Dermis blood vessel endothelial cell (primary cell): ENCODE measurements around the gene PRKCD. TPM values are rescaled to one million over a fixed set of nuclear protein-coding genes. Genes with fewer than 3 reads are reported as not detected.
"Not testable (repeated sequence)": the region's sequence is repeated elsewhere in the genome, so short reads cannot be mapped to it uniquely, and the experiment has no call there.

Source experiments
- DNase-seq: peaks from one replicate; pipeline ENCODE4 v3.0.0; 2010
- total RNA-seq: library from RNA; depleted of rRNA; stranded (reverse); fragments of >200 nt; gene quantifications from 2 replicates; pipeline ENCODE4 v1.2.3, GENCODE V29; 2014

The PRKCD gene
- total RNA-seq, 1 donor from 2014 or later = 2.2 TPM

- DNase-seq = peak; percentile 19
These were observed 19.9 kb upstream of the PRKCD start for GRCh38 chr3:53140847-53141845.

DNA sequence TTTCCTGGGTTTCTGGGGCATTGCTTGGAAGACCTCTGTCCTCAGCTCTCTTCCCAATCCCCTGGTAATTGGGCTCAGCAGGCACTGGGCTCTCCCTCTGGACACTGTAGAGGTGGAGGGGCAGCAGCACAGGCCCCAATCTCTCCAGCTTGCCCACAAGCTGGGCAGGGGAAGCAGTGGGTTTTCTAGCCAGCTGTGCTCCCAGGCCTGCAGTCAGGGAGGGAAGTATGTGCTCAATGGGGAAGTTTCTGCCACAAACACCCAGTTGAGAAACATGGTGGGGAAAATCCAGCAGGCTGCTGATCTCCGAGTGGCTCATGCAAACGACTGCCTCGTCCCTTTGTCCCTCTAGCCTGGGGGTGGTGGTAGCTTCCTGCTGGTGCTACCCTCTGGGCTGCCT lies 18.0 kb upstream of the PRKCD start:
- DNase-seq = no peak

- DNase-seq = no peak
These were observed 16.6 kb upstream of the PRKCD start for GRCh38 chr3:53144446-53144845.

- no peak for DNase-seq
These were observed 15.9 kb upstream of the PRKCD start for GRCh38 chr3:53144862-53145712.

DNA sequence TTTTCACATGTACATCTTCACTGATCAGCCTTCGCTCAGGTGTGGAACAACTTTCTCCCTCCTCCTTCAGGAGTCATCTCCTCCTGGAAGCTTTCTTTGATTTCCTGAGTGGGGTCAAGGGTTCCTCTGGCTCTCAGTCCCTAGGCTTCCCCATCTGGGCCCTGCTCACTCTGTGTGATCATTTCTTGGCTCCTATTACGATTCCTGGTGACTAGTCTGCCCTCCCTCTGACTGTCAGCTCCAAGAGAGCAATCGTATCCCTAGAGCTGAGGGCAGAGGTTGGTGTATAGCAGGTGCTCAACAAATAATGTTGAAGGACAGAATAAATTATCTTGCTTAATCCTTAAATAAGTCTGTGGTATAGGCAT lies 15.3 kb upstream of the PRKCD start:
- DNase-seq = no peak

DNA sequence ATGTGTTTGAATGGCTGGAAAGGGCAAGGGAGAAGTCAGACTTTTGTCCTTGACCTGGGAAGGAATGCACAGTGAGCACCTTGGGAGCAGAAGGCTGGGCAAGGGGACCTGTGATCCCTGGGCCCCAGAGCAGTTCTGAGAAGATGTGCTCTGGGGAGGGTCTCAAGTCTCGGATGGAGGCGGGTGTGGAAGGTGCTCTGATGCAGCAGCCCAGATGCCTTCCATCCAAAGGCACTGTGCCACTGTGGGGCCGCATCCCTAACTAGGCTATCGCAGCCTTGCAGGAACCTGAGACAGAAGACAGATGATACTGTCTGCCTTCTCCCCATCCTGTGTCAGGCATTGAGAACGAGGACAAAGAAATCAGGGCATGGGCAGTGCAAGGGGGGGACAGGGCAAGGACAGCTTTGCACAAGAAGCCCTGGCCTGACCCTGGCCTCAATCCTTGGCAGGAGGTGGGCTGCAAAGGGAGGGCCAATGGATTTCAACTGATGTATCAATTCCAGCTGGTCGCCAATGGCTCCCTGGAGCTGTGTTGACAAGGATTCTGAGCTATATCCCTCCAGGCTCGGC lies 14.6 kb upstream of the PRKCD start:
- DNase-seq = no peak

GRCh38 chr3:53147151-53147902 lies 13.7 kb upstream of the PRKCD start:
- DNase-seq = no peak

DNA sequence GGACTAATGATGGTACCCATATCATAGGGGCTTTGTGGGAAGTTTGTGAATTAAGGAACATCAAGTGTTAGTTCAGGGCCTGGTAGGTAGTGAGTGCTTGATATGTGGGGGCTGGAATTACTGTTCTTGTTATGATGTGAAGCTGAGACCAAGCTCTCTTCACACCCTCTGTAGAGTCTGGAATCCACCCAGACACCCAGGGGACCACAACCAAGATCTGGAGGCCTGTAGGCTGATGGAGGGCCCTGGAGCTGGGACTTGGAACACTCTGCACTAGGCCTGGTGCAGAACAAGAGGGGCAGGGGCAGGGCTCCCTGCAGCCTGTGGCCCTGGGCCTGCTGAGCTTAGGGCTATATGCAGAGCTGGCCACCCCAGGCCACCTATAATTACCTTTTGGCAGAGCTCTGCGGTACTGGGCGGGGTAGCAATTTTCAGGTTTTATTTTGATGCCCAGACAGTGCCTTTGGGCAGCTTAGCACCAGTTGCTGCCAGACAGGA lies 13.1 kb upstream of the PRKCD start:
- no peak for DNase-seq

DNA sequence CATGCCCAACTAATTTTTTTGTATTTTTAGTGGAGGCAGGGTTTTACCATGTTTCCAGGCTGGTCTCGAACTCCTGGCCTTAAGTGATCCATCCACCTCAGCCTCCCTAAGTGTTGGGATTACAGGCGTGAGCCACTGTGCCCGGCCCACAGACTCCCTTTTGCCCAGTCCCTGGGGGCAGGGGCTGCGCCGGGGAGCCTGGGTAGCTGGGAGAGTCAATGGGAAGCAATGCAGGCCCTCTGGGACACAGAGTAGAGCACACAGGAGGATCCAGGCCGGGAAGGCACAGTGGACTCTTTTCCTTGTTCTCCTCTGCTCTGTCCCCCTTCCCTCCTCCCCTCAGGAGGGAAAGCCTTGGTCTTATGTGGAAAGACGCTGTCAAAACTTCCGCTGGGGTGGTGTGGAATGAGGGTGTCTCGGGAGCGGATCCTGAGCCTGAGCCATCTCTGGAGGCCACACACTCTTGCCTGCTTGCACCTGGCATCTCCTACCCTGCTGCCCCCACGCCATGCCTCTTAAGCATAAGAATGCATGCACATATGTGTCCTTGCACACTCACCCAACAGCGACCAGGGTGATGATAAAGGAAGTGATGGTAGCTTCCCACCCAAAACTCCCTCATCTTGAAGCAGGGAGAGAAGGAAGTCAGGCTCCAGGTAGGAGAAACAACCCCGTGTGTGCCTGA lies 11.9 kb upstream of the PRKCD start:
- DNase-seq = no peak

DNA sequence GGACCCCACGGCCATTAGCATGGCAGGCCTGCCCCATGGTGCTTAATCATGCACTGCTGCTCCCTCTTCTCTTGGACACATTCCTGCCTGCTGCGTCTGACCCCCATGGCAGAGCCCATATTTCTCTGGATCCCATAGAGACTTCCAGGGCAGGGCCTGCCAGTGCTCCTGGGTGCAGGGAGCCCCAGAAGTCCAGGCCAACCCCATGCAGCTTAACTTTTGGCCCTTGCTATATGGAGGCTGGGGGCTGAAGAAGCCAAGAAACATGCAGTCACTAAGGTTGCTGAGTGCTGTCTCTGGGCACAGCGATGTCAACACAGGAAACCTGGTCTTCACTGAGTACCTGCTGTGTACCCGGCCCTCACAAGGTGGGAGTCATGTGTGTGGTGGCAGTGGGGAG lies 11.3 kb upstream of the PRKCD start:
- no peak for DNase-seq

- no peak for DNase-seq
These were observed 10.5 kb upstream of the PRKCD start for GRCh38 chr3:53150247-53151085.

DNA sequence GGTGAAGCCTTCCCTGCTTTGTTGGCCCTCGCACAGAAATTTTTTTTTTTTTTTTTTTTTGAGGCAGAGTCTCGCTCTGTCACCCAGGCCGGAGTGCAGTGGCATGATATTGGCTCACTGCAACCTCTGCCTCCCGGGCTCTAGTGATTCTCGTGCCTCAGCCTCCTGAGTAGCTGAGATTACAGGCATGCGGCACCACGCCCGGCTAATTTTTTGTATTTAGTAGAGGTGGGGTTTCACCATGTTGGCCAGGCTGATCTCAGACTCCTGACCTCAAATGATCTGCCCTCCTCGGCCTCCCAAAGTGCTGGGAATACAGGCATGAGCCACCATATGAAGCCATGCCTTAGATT lies 9.9 kb upstream of the PRKCD start:
- DNase-seq = not testable (repeated sequence)

GRCh38 chr3:53151465-53151864 lies 9.5 kb upstream of the PRKCD start:
- no peak for DNase-seq

- no peak for DNase-seq
These were observed 8.9 kb upstream of the PRKCD start for GRCh38 chr3:53151870-53152660.

DNA sequence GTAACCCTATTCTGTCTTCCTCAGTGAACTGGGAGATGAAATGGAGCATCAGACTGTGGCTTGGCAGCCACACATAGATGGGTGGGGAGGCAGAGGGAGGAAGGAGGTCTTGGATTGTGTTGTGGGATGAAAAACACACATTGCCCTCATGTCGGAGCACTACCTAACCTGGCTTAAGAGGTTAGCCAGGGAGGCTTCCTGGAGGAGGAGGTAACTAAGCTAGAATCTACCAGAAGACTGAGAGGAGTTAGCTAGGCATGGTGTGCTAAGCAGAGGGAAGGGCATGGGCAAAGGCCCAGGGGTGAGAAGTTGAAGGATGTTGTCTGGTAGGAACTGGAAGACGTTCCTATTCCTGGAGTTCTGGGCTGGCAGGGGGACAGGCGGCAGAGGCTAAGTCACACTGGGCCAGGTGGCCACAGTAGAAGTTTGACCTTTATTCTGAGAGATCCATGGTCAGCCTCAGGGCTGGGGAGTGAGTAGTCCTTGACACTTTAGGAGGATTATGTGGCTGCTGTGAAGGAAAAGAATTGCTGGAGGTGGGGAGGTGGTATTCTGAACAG lies 7.7 kb upstream of the PRKCD start:
- no peak for DNase-seq

- DNase-seq = no peak
These were observed 7.0 kb upstream of the PRKCD start for GRCh38 chr3:53153980-53154379.

- no peak for DNase-seq
These were observed 6.1 kb upstream of the PRKCD start for GRCh38 chr3:53154881-53155285.

- no peak for DNase-seq
These were observed 5.2 kb upstream of the PRKCD start for GRCh38 chr3:53155760-53156159.

- DNase-seq = peak; percentile 19
These were observed 4.6 kb upstream of the PRKCD start for GRCh38 chr3:53156368-53156834.
